ENCODE measurements around the gene ARHGEF3.

Gene ARHGEF3

DNA sequence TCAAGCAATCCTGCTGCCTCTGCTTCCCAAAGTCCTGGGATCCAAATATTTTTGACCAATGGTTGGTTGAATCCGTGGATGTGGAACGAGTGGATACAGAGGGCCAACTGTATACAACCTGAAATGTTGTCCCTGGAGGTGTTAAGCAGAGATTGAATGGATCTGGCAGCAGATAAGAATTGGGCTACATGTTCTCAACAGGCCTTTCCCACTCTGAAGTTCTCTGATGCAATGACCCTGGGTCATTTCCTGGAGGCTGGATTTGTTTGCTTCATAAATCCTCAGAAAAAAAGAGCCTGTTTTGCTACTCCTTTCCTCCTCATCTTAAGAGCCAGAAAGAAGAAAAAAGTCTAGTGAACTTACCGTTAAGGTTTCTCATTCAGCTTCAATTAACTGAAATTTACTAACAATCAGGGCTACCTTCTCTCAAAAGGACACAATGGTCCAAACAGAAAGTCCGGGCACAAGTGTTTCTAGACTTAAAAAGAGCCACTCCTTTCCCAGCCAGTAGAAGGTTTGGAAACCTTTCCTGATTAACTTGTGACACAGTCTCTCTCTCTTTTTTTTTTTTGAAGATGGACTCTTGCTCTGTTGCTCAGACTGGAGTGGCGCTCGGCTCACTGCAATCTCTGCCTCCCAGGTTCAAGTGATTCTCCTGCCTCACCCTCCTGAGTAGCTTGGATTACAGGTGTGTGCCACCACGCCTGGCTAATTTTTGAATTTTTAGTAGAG lies 6.5 kb downstream of the ARHGEF3 start:
- no peak for DNase-seq (ENCODE audit: low read depth)

DNA sequence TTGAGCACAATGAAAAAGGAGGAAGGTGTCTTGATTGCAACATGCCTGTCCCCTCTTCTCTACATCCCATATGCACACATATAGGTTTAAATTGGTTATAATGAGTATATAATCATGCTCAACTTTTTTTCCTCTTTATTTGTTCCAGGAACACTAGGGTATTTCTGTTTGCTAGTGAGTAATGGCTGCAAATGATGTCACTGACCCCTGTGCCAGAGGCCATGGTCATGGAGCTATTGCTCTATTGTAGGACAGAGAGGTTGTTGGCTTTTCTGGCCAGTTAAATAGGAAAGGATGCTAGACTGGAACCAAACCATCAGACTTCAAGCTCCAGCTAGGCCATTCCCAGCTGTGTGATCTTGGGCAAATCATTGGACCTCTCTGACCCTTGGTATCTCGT lies 9.6 kb downstream of the ARHGEF3 start:
- no peak for DNase-seq (ENCODE audit: low read depth)

DNA sequence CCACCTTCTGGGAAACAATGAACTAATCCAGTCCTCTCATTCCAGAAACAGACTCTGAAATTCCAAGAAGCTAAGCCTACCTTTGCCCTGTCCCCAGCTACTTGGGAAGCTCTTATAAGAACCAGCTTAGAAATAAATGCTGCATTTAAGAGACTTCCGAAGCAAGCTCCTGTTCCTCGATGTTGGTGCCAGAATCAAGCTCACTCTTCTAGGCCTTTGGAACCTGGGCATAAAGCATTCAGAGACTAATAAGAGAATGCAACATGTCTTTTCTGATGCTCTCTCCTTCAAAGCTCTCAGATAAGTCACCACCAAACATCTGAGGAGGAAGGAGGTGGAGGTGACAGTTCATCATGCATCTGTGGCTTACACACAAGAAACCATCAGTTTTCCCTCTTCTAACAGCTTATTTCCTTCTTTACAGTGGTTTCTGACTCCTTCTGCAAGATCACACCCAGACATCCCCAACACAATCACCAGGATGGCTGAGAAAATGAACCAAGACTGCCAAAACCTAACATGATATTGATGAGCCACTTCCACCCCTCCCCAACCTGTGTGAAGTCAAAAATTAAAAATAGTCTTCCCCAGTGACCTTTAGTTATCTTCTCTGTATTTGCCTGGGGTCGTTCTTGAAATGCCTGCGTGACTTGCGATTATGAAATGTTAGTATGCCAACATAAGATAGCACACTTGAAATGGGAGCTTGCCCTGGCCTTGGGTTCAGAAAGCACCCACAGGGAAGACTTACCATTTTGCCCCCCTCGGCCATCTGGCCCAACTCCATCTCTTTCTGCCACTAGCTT lies 11.5 kb downstream of the ARHGEF3 start:
- no peak for DNase-seq (ENCODE audit: low read depth)

DNA sequence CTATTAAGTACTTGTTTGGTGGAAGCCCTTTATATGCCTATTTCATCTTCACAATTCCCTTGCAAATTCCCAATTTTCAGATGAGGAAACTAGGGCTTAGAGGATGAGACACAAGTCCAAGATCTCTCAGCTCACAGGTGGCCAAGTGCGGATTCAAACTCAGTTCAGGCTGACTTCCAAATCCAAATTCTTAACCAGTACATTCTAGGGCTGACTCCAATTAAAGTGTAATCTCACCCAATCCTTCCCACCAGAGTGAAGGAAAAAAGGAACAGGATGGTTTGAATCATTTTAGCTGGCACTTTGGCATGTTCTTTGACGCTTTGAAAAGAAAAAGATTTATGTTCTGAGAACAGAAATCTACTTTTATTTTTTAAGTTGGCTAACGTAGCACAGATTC lies 12.7 kb downstream of the ARHGEF3 start:
- no peak for DNase-seq (ENCODE audit: low read depth)

DNA sequence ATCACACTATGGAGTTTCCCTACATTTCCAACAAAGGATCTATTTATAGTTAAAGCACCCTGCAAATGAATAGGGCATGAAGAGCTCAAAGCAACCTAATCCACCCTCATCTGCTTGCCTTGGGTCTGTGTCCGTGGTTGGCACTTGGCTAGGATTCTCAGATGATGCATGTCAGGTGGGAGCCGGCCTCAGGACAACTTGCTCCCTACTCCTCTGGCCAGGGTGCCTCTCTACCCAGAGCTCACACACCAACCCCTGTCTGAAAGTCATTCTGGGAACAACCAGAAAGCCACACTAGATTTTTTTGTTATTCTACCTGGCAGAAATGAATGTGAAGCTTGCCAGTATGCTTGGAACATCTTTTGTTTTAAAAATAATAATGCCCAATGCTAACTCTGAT lies 13.2 kb downstream of the ARHGEF3 start:
- no peak for DNase-seq (ENCODE audit: low read depth)

DNA sequence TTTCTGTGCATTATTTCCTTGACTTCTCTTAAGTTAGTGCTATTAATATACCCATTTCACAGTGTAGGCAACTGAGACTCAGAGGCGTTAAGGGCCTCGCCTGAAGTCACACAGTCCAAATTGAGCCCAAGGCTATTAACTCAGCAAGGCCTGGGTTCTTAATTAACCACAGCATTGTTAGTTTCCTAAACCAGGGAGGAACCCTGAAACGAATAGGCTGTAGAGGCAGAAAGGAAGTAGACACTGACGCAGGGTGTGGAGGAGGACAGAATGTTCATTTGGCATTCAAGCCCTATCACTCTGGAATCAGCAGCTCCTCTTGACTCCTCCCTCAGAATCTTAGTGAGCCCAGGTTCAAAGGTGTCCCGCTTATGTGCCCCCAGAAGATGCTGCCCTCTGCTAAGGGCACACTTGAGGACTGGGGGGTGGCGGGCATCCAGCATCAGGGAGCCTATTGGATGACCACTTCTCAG lies 13.9 kb downstream of the ARHGEF3 start:
- DNase-seq (ENCODE audit: low read depth), result no peak

DNA sequence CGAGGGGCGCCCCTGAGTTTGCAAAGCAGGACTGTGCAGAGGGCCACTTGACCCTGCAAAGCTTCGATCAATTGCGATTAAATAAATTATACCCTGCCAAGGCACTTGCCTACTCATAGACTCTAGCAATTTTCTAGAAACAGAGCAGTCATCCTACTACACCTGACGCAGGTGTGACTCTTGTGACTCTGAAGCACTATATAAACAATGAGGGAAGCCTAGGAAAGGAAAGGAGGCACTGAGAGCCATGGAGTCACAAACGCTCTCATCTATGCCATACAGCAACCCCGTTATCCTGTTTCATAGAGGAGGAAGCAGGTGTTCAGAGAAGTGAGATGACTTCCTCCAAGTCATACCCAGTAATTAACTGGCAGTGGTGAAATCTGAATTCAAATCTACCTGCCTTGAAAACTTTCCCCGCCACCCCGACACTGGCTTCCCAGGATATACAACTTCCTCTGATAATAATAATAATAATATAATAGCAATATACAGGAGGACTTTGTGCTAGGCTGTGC lies 14.4 kb downstream of the ARHGEF3 start:
- DNase-seq (ENCODE audit: low read depth), result no peak

DNA sequence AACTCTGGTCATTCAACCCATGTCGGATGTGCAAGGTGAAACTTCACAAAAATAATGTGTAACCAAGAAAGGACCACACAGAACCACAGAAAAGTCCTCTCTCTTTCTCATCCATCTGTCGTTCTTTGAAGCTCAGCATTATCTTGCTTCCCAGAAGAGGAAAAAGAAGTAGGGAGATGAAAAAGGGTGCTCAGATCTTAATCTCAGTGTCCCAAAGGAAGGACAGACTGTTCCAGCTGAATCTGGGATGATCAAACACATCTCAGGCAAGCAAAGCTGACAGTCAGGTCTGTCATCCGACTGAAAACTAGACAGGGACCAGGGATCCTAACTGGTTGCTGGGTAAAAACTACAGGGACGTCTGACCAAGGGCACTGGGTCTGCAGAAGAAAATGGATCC lies 16.2 kb downstream of the ARHGEF3 start:
- no peak for DNase-seq (ENCODE audit: low read depth)

DNA sequence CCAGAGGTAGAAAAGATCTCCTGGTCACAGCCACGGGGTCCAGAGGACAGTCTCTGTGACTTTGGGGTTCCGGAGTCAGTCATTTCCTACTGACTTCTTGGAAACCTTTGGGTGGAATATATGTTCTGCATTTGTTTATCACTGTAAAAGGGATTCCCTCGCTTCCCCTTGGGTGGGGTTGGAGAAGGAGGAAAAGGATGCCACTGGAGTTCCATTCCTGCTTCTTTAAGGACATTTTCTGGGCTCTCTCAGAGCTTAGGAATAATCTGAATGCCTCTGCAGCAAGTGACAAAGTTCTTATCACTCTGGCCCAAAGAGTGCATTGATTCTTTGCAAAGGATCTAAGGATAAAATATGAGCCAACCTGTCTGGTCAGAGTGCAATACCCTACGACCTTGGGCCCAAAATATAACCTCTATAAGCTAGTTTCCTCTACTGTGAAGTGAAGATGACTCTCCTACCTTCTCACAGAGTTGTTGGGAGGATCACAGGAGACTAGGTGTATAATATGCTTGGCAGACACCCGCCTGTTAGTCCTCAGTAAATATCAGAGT lies 17.2 kb downstream of the ARHGEF3 start:
- no peak for DNase-seq (ENCODE audit: low read depth)

DNA sequence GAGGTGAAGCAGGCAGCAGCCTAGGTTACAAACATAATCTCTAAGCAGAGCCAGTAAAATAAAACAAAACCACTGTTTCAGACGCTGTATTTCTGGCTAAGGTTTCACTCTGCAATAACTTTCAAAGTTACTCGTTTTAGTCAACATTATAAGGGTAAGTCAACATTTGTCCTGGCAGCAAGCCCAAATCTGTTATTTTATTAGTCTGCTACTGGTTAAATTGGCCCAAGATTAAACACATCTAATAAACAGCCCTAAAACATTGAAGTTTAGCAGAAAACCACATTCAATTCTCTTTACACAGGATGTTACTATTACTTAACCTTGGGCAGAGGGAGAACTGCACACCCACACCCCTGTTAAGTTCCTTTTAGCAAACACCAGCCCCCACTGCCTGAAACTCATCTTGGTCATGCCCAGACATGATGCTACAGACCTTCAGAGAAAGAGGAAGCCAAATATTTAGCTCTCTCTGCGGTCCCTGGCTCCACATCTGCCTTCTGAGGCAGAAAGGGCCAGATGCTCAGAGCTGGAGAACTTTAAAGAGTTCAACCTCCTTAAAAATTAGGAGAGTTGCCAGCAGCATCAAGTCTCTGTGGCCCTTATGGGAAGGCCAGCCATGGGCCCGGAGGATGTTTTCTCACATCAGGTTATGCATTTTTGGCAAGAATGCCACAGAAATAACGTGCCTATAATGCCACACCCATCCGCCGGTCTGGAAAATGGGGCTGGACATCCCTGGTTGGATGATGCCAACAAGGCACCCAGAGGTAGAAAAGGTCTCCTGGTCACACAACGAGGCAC lies 17.9 kb downstream of the ARHGEF3 start:
- DNase-seq (ENCODE audit: low read depth), result peak; percentile 41

DNA sequence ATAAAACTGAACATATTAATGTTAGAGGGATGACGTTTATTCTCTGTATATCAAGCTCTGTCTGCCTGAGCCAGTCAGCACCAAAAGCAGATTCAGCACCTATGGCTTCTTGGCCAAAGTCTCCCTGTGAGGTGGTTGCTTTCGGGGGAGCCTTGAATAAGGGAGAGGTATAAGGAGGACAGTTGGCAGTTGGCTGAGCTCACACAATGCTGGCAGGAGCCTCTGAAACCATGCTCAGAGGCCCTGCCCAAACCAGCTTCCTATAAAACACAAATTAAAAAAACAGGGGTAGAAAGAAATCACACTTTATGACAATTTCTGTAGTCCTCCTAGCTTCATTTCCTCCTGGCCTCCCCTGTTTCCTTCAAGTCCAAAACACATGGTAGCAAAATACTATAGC lies 18.8 kb downstream of the ARHGEF3 start:
- DNase-seq (ENCODE audit: low read depth), result no peak

DNA sequence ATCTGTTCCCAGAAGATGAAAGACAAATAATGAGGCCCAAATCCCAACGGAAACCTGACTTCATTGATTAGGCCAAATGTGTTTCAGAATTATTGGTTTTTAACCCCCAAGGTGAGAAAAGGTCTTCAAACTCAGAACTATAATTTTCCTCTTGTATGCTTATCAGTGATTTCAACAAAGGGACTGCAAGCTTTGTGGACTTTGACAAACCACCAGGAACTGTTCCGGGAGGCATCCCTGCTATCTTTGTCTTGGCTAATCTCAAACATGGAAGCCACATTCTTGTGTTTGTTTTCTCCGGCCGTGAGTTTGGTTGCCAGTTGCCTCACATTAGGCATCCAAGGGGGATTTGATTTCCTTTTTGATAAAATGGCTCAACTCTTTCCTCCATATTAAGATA lies 19.5 kb downstream of the ARHGEF3 start:
- DNase-seq (ENCODE audit: low read depth), result no peak

DNA sequence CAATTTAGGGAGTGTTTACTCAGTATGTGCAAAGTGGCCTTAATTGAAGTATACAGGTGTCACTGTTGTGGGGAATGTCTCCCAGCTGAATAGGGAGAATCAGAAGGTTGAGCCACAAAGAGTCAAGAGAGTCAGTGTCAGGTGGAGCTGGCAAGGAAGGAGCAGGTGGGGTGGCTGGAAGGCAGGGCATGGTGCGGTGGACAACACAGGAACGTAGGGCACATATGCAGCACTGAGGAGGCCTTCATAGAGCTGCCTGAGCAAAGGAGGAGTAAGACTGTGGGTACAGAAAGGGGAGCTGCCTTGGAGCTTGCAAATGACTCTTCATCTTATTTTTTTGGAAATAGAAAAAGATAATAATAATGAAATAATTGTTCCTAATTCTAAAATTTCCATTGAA lies 20.0 kb downstream of the ARHGEF3 start:
- DNase-seq (ENCODE audit: low read depth), result no peak

DNA sequence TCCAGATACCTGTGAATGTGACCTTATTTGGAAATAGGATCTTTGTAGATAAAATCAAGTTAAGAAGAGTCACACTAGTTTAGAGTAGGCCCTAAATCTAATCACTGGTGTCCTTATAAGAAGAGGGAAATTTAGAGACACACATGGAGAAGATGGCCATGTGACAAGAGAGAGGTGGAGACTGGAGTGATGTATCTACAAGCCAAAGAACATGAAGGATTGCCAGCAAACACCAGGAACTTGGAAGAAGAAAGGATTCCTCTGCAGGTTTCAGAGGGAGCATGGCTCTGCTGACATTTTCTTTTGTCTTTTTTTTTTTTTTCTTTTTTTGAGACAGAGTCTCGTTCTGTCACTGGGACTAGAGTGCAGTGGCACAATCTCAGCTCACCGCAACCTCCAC lies 20.8 kb downstream of the ARHGEF3 start:
- DNase-seq (ENCODE audit: low read depth), result no peak

DNA sequence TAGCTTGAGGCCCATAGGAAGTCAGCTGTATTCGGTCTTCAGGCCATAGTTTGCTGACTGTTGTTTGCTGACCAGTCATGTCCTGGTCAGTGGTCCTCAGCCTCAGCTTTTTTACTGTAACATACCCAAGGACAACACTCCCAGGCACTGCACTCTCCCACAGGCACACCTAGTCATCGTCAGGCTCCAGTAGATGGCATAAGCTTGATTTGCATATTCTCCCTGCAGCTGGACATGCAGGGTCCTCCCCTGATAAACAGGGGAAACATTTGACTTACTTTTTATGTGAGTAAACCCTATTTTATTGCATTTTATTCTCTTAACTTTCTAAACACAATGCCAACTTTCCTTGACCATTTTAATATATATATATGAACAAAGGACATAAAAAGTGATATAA lies 22.9 kb downstream of the ARHGEF3 start:
- DNase-seq (ENCODE audit: low read depth), result no peak

DNA sequence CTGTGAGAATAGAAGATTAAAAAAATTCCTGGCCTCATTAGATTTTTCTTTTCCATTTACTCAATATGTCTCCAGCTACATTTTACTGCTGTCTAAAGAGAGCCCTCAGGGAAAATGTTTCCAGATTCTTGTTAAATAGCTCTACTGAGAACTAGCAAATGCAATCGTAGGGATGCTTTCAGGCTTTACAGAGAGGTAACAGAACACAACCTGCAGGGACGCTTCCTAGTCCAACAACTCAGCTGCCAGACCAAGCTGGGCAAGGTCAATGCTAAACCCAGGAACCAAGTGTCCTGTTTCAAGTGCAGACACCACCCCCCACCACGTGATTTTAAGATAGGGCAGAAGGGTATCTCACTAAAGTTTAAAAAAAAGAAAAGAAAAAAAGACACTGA lies 25.2 kb downstream of the ARHGEF3 start:
- no peak for DNase-seq (ENCODE audit: low read depth)

DNA sequence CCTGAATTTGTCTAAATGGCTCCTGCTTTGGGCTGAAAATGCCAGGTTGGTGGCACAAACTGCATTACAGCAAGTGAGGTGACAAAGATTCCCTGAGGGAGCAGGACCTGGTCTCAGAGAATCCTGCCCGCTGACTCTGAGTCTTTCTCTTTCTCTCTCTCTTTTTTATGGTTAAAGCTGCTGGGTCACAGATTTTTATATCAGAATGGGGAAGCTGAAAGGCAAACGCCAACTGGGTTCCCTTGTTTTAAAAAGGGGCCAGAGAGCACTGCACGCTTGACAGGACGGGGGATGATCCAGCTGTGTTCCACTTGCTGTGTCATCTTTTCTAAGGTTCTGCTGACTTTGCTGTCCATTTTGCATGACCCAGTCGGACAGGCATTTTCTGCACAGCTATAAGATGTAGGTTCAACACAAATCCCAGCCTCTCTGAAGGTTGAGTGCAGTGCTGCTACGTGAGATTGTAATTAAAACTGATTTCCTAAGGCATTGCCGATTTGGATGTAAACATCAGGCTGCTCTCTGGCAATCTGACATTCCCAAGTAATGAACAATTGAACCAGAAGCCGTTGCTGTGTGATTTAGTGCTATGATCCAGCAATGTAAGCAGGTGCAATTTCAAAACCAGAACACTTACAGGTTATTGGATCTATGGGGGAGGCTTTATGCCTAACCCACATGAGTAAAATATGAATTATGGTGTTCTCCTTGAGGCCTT lies 25.8 kb downstream of the ARHGEF3 start:
- DNase-seq (ENCODE audit: low read depth), result no peak

DNA sequence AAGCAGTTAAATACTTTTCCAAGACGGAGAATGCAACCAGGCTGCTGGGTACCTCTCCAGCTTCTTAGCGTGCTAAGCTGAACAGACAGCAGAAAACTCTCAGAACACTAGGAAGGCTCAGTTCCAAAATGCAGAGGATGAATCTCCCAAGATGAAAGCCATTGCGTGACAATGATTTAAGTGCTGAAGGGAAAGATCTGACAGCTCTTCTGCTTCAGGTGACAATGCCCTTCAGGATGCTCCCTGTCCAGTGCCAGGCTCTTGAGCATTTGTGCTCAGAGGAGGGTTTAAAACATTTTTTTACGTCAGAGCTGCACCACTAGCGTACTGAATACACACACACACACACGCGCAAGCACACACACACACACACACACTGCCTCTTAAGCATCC lies 26.3 kb downstream of the ARHGEF3 start:
- DNase-seq (ENCODE audit: low read depth), result no peak

DNA sequence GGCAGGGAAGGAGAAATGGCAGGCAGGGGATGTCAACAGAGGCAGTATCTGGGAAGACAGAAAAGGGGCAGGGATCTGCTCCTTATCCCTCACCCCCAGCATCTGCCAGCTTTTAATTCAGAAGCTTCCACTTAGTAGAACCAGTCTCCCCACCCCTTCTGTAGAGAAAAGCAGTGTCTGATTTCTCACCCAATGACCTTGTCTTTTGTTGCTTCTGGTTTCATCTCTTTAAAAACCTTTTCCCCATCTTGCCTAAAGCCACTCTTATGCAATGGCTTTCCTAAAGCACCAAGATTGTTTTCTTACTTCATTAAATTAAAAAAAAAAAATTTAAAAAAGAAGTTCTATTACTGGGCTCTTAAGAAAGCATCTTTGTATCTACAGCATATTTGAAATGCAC lies 27.8 kb downstream of the ARHGEF3 start:
- no peak for DNase-seq (ENCODE audit: low read depth)

DNA sequence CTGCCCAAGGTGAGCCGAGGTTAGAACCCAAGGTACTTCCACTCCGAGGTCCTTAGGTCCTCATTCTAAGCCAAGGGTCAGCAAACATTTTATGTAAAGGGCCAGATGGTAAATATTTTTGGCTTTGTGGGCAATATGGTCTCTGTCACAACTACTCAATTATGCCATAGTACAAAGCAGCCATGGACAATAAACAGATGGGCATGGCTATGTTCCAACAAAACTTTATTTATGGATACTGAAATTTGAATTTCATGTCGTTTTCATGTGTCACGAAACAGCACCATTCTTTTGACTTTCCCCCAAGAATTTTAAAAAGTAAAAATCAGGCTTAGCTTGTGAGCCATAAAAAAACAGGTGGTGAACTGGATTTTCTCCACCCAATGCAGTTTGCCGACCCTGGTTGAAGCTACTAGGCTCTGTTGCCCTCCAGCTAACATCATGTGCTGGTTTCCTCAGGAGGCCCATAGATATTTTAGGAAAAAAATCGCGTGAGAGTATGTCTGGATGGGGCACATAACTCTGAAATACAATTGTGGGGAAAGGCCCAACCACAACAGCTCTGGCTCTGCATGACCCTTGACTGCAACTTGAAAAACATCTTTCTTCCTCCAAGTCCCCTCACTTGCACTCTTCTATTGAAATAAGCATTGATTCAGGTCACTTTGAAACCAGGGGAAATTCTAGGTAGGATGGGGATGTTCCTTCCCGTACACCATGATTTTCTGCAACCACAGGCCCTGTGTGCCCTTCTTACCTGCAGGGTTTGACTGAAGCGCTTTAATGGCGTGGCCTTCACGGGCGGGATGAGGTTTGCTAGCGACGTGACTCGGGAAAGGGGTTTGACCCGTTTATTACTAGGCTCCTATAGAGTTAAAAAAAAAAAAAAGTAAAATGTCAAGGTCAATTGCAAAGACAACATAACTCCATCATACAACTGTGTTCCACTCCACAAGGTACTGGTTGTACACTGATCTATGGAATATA lies 28.5 kb downstream of the ARHGEF3 start:
- DNase-seq (ENCODE audit: low read depth), result no peak

Data from stimulated activated CD8-positive, alpha-beta memory T cell treated with anti-CD3 and anti-CD28 coated beads, Interleukin-4, amount 100 ng/mL, for 24 hours (primary cell).